A549 (cell line): ENCODE data around the gene IL1R1.

Experiments used
- RFX5 ChIP-seq: fragments of 450-650 bp; IDR thresholded peaks from 2 replicates; pipeline ENCODE4 v1.7.1; 2014; ENCODE audit warnings: antibody characterized with exemption, mild to moderate bottlenecking, moderate library complexity
- USF2 ChIP-seq: fragments of 450-650 bp; IDR thresholded peaks from 2 replicates; pipeline ENCODE4 v1.6.1; 2014; ENCODE audit warnings: antibody characterized with exemption

- TF ChIP-seq USF2, result no peak
- no peak for TF ChIP-seq RFX5
Observed at GRCh38 chr2:102154946-102155702, 12.6 kb downstream of the IL1R1 start.
